Measurements from ENCODE around the gene NECTIN1.
A peak's percentile ranks its signal among the peaks of the same experiment; 100 is the strongest.

Gene NECTIN1

DNA sequence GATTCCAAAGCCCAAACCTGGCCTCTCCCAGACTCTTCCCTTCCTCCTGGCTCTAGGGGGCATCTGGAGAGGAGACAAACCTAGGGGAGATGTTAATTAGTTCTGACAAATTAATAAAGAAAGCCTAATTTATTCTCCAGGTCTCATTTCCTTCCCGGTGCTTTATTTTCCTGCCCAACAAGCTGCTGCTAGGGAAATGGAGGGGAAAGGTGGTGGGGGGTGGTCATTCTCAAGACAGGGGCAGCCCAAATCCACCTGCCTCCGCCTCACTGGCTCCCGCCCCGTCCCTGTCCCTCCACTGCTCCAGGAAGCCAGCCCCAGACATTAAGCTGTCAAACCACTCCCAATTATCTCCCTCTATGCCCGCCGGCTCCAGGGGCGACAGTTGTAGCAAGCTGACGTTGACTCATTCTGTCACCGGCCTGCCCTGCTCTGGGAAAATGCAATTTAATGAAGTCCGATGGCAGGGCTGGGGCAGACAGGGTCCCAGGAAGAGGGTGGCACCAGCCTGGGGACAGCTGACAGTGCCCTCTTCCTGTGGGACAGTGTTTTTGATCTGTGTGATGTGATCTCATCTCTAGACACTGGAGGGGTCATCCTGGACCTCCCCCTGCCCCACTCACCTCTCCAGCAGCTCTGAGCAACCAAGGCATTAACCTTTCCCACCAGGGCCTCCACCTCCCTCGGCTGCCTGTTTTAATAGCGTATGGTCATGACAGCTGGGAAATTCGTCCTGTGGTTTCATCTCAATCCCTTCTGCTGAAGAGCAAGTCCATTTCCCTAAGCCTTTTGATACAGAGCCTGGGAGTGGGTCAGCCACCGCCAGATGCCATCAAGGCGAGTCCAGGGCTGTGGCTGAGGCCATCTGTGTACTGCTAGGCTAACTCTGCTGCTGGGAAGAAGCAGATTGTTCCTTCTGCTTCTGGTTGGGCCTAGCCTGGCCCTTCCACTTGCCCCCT is 27.1 kb downstream of the NECTIN1 start:
- peak; percentile 20 for DNase-seq (ENCODE audit: low read depth)
- TF ChIP-seq, protein P1, sequence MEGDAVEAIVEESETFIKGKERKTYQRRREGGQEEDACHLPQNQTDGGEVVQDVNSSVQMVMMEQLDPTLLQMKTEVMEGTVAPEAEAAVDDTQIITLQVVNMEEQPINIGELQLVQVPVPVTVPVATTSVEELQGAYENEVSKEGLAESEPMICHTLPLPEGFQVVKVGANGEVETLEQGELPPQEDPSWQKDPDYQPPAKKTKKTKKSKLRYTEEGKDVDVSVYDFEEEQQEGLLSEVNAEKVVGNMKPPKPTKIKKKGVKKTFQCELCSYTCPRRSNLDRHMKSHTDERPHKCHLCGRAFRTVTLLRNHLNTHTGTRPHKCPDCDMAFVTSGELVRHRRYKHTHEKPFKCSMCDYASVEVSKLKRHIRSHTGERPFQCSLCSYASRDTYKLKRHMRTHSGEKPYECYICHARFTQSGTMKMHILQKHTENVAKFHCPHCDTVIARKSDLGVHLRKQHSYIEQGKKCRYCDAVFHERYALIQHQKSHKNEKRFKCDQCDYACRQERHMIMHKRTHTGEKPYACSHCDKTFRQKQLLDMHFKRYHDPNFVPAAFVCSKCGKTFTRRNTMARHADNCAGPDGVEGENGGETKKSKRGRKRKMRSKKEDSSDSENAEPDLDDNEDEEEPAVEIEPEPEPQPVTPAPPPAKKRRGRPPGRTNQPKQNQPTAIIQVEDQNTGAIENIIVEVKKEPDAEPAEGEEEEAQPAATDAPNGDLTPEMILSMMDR (conservative IDR thresholded peaks at IDR 0.05; ENCODE audit: control insufficient read depth, insufficient read depth, low read depth, low read length) = no peak
- H3K4me3 ChIP-seq (ENCODE audit: control insufficient read depth, low read depth, low read length) = no peak overlapping the region

DNA sequence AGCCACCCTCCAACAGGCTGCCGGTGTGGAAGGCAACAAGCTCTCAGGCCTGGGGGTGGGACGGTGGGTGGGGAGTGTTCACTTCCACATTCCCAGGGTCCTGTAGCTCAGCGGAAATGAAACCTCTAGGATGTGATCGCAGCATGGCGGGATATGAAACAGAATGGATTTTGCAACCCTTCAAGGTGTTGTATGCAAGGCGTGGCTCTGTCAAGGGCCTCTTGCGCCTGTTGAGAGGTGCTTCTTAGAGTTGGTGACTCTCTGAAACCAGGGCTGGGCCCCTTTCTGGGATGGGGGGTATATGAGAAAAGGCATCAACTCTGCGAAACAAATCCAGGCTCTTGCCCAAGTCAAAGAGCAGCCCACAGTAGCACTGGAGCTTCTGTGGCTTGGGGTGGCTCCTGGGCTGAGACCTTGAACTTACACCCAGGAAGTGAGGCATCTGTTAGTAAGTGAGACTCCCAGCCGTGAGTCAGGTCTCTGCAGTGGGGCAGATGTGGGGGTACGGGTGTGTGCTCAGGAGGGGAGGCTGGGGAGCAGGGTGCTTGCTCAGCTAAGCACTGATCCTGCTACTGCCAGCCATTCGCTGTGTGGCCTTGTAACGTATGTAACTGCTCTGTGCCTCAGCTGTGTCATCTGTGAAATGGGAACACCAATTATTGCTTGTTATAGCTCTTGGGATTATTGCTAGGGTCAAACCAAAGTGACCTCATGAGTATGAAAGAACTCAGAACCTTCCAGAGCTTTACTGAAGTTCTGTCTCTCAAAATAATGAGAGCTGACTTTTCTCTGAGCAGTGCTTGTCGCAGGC is 28.3 kb downstream of the NECTIN1 start:
- TF ChIP-seq, protein P1 (conservative IDR thresholded peaks at IDR 0.05; ENCODE audit: control insufficient read depth, insufficient read depth, low read depth, low read length) = no peak
- no peak overlapping the region for H3K4me3 ChIP-seq (ENCODE audit: control insufficient read depth, low read depth, low read length)
- DNase-seq (ENCODE audit: low read depth) = peak; percentile 34

DNA sequence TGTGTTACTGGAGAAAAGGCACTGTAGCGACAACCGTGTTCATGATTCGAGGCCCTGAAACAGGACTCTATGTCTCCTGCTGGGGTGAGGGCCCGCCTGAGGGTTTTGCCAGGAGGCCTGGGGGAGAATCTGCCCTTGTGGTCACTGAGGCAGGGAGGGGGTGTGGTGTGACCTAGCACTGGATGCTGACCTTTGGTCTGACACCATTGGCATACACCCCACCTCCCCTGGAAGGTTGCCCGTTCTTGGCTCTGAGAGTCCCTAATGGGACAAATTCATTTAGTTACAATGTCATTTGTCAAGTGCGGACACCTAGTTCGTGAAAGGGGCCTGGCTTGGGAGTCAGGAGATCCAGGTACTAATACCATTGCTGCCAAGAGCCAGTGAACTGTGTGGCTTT is 29.0 kb downstream of the NECTIN1 start:
- H3K4me3 ChIP-seq (ENCODE audit: control insufficient read depth, low read depth, low read length) = no peak overlapping the region
- DNase-seq (ENCODE audit: low read depth) = no peak
- TF ChIP-seq, protein P1 (conservative IDR thresholded peaks at IDR 0.05; ENCODE audit: control insufficient read depth, insufficient read depth, low read depth, low read length) = no peak

DNA sequence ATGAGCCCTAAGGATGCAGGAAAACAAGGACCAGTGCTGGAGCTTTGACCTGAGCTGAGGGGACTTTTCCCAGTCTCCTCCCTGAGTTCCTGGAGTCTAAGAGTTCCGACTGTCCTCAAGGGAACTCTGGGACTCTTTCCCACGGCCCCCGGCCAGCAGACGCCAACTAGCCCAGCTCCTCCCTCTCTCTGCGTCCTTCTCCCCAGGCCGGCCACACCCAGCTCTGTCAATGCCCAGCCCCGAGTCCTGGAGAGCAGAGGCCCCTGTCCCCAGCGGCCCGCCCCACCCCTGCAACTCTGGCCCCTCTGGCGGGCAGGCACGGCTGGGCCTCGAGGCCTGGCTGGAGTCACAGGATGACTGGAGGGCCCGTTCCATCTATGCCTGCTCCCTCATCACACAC is 29.8 kb downstream of the NECTIN1 start:
- TF ChIP-seq, protein P1 (conservative IDR thresholded peaks at IDR 0.05; ENCODE audit: control insufficient read depth, insufficient read depth, low read depth, low read length) = no peak
- no peak overlapping the region for H3K4me3 ChIP-seq (ENCODE audit: control insufficient read depth, low read depth, low read length)
- peak; percentile 57 for DNase-seq (ENCODE audit: low read depth)

DNA sequence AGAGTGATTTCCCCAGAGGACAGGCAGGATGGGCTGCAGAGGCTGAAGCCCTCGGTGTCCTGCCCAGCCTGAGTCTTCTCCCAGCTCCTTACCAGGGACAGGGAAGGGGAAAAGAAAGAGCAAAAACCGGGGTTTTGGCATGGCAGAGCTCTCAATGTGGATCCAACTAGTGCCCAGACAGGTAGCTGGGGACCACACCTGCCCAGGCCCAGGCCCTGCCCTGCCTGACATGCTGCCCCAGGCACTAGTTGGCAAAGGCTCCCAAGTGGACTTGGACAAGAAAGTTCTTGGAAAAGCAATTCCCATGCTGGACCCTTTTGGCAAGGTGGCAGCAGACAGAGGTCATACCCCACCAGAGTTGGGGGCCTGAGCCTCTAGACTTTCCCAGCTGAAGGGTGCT is 31.1 kb downstream of the NECTIN1 start:
- TF ChIP-seq, protein P1 (conservative IDR thresholded peaks at IDR 0.05; ENCODE audit: control insufficient read depth, insufficient read depth, low read depth, low read length) = no peak
- H3K4me3 ChIP-seq (ENCODE audit: control insufficient read depth, low read depth, low read length) = no peak overlapping the region
- DNase-seq (ENCODE audit: low read depth) = no peak

DNA sequence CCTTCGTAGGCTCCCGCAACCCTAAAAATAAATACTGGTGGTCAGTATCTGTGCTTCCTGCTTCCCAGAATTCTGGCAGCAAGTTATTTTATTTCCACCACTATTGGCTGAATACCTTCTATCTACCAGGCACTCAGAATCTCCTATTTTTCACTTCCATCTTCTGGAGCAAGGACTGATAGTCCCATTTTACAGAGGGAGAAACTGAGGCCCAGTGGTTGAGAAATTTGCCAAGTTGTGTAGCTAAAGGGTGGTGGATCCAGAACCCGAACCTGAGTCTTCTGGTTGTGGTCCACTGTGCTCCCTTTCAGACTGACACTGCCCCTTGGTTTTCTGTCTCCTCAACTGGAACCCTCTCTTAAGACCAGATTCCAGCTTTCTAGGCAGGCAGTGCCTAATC is 31.6 kb downstream of the NECTIN1 start:
- no peak overlapping the region for H3K4me3 ChIP-seq (ENCODE audit: control insufficient read depth, low read depth, low read length)
- DNase-seq (ENCODE audit: low read depth) = no peak
- TF ChIP-seq, protein P1 (conservative IDR thresholded peaks at IDR 0.05; ENCODE audit: control insufficient read depth, insufficient read depth, low read depth, low read length) = no peak
